ENCODE data around the gene DHRS7B. TPM values are rescaled to one million over a fixed set of nuclear protein-coding genes. Genes with fewer than 3 reads are reported as not detected.

The DHRS7B gene
- total RNA-seq, 1 donor from 2014 or later = 8.3 TPM

GRCh38 chr17:21184570-21184969, 57.8 kb downstream of the DHRS7B start:
- no peaks in the 10 kb centered on the region for H3K4me1 Mint-ChIP-seq (ENCODE audit: low read depth, unreplicated experiment)
- DNase-seq = no peak
- no peak overlapping the region for H3K4me3 Mint-ChIP-seq (ENCODE audit: unreplicated experiment)
- no peak for TF ChIP-seq CTCF (IDR thresholded peaks at IDR 0.05; ENCODE audit: partially characterized antibody, unreplicated experiment)
- no peaks in the 10 kb centered on the region for H3K9me3 Mint-ChIP-seq (ENCODE audit: unreplicated experiment)
- no peak overlapping the region for H3K27ac Mint-ChIP-seq (ENCODE audit: unreplicated experiment)
- H3K36me3 Mint-ChIP-seq (ENCODE audit: unreplicated experiment) = no peaks in the 10 kb centered on the region
- H3K27me3 Mint-ChIP-seq (ENCODE audit: unreplicated experiment) = peaks cover 2% of the 10 kb centered on the region

- H3K9me3 Mint-ChIP-seq (ENCODE audit: unreplicated experiment) = no peaks in the 10 kb centered on the region
- H3K27ac Mint-ChIP-seq (ENCODE audit: unreplicated experiment) = no peak overlapping the region
- no peak for TF ChIP-seq CTCF (IDR thresholded peaks at IDR 0.05; ENCODE audit: partially characterized antibody, unreplicated experiment)
- peaks cover 2% of the 10 kb centered on the region for H3K27me3 Mint-ChIP-seq (ENCODE audit: unreplicated experiment)
- no peaks in the 10 kb centered on the region for H3K36me3 Mint-ChIP-seq (ENCODE audit: unreplicated experiment)
- no peaks in the 10 kb centered on the region for H3K4me1 Mint-ChIP-seq (ENCODE audit: low read depth, unreplicated experiment)
- no peak overlapping the region for H3K4me3 Mint-ChIP-seq (ENCODE audit: unreplicated experiment)
- DNase-seq = no peak
Observed at GRCh38 chr17:21185061-21185460, 58.3 kb downstream of the DHRS7B start.

- Mint-ChIP-seq H3K27ac (ENCODE audit: unreplicated experiment) (no peak overlapping the region), H3K4me3 (ENCODE audit: unreplicated experiment) (no peak overlapping the region), H3K4me1 (ENCODE audit: low read depth, unreplicated experiment) (peaks cover 3% of the 10 kb centered on the region), H3K27me3 (ENCODE audit: unreplicated experiment) (peaks cover 2% of the 10 kb centered on the region), H3K36me3 (ENCODE audit: unreplicated experiment) (peaks cover 5% of the 10 kb centered on the region), H3K9me3 (ENCODE audit: unreplicated experiment) (peaks cover 3% of the 10 kb centered on the region)
- no peak for DNase-seq
- no peak for TF ChIP-seq CTCF (IDR thresholded peaks at IDR 0.05; ENCODE audit: partially characterized antibody, unreplicated experiment)
Observed at GRCh38 chr17:21186399-21187187, 59.8 kb downstream of the DHRS7B start.

DNA sequence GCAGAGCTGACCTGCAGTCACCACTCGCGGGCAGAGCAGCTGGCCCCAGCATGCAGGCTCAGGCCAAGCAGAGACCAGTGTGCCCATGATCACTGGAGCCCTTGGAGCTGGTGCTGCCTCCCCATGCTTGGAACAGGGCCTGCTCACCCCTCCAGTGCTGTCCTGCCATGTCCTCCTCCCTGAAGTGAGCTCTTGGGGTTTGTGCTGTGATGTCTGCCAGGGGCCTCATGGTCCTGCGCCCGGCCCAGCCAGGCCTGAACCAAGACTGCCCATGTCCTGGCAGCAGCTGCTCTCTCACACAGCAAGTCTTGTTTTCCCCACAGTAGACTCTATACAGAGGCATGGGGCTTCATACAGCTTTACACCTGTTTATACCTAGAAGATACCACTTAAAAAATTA, 62.6 kb downstream of the DHRS7B start:
- no peak for TF ChIP-seq CTCF (IDR thresholded peaks at IDR 0.05; ENCODE audit: partially characterized antibody, unreplicated experiment)
- peaks cover 2% of the 10 kb centered on the region for H3K27me3 Mint-ChIP-seq (ENCODE audit: unreplicated experiment)
- H3K27ac Mint-ChIP-seq (ENCODE audit: unreplicated experiment) = no peak overlapping the region
- no peak overlapping the region for H3K4me3 Mint-ChIP-seq (ENCODE audit: unreplicated experiment)
- H3K36me3 Mint-ChIP-seq (ENCODE audit: unreplicated experiment) = peaks cover 5% of the 10 kb centered on the region
- H3K9me3 Mint-ChIP-seq (ENCODE audit: unreplicated experiment) = peaks cover 3% of the 10 kb centered on the region
- peaks cover 6% of the 10 kb centered on the region for H3K4me1 Mint-ChIP-seq (ENCODE audit: low read depth, unreplicated experiment)
- DNase-seq = no peak

GRCh38 chr17:21190078-21190477, 63.3 kb downstream of the DHRS7B start:
- H3K9me3 Mint-ChIP-seq (ENCODE audit: unreplicated experiment) = peaks cover 6% of the 10 kb centered on the region
- H3K36me3 Mint-ChIP-seq (ENCODE audit: unreplicated experiment) = peaks cover 5% of the 10 kb centered on the region
- H3K27me3 Mint-ChIP-seq (ENCODE audit: unreplicated experiment) = peaks cover 6% of the 10 kb centered on the region
- H3K4me1 Mint-ChIP-seq (ENCODE audit: low read depth, unreplicated experiment) = peaks cover 12% of the 10 kb centered on the region
- no peak for DNase-seq
- H3K27ac Mint-ChIP-seq (ENCODE audit: unreplicated experiment) = no peak overlapping the region
- H3K4me3 Mint-ChIP-seq (ENCODE audit: unreplicated experiment) = no peak overlapping the region
- no peak for TF ChIP-seq CTCF (IDR thresholded peaks at IDR 0.05; ENCODE audit: partially characterized antibody, unreplicated experiment)

Data from glutamatergic neuron (in vitro differentiated cells).